Prostate gland (tissue), 2 donors: ENCODE measurements around the gene SOX30.

ENCODE experiments used
- POLR2A ChIP-seq: fragments of 450-650 bp; IDR thresholded peaks from one replicate; pipeline ENCODE4 v1.6.1; 2016; ENCODE audit warnings: antibody characterized with exemption, mild to moderate bottlenecking
- TF ChIP-seq, protein P1 (sequence below), 4 experiments: fragments of 200-600 bp in 2 of 4; fragments of 450-650 bp in 2 of 4; sonication (generic) in 2 of 4; IDR thresholded peaks; 1 replicate in 3 of 4; 2 replicates in 1 of 4; pipeline ENCODE4 v1.5.1; 2016 to 2019; ENCODE audit warnings: antibody characterized with exemption in 4 of 4, mild to moderate bottlenecking in 2 of 4, moderate library complexity in 2 of 4

DNA sequence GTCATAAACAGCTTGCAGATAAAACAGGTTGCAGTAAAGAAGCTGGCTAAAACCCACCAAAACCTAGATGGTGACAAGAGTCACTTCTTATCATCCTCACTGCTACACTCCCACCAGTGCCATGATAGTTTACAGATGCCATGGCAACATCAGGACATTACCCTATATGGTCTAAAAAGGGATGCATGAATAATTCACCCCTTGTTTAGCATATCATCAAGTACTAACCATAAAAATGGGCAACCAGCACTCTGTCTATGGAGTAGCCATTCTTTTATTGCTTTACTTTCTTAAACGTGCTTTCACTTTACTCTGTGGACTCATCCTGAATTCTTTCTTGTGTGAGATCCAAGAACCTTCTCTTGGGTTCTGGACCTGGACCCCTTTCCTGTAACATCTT lies 6.7 kb upstream of the SOX30 start:
- TF ChIP-seq POLR2A, result no peak
- TF ChIP-seq, protein P1, sequence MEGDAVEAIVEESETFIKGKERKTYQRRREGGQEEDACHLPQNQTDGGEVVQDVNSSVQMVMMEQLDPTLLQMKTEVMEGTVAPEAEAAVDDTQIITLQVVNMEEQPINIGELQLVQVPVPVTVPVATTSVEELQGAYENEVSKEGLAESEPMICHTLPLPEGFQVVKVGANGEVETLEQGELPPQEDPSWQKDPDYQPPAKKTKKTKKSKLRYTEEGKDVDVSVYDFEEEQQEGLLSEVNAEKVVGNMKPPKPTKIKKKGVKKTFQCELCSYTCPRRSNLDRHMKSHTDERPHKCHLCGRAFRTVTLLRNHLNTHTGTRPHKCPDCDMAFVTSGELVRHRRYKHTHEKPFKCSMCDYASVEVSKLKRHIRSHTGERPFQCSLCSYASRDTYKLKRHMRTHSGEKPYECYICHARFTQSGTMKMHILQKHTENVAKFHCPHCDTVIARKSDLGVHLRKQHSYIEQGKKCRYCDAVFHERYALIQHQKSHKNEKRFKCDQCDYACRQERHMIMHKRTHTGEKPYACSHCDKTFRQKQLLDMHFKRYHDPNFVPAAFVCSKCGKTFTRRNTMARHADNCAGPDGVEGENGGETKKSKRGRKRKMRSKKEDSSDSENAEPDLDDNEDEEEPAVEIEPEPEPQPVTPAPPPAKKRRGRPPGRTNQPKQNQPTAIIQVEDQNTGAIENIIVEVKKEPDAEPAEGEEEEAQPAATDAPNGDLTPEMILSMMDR (IDR thresholded peaks at IDR 0.05), result no peak
